GM21717 (cell line): Measurements from ENCODE around the gene PIK3R4.

ENCODE experiments used
- ATAC-seq: cut with Tn5 transposase; IDR thresholded peaks from one replicate; pipeline ENCODE4 v1.9.1; 2021; ENCODE audit warnings: mild to moderate bottlenecking, moderate library complexity; ENCODE audit not compliant: unreplicated experiment

PIK3R4 gene

GRCh38 chr3:130746246-130747039 is at the start of gene PIK3R4:
Gene PIK3R4 (minus strand): TSS chr3:130746829. CDS start chr3:130745218, 1,611 bp downstream.
- ATAC-seq: peak; percentile 95

GRCh38 chr3:130795396-130795795 is 48.8 kb upstream of the PIK3R4 start:
- no peak for ATAC-seq

- no peak for ATAC-seq
Observed at GRCh38 chr3:130792246-130792645, 45.6 kb upstream of the PIK3R4 start.

GRCh38 chr3:130789782-130790322 is 43.2 kb upstream of the PIK3R4 start:
- ATAC-seq: no peak

GRCh38 chr3:130787422-130788068 is 40.9 kb upstream of the PIK3R4 start:
- no peak for ATAC-seq

GRCh38 chr3:130786306-130786705 is 39.7 kb upstream of the PIK3R4 start:
- no peak for ATAC-seq

- no peak for ATAC-seq
Observed at GRCh38 chr3:130783629-130784028, 37.0 kb upstream of the PIK3R4 start.

GRCh38 chr3:130779486-130779885 is 32.9 kb upstream of the PIK3R4 start:
- no peak for ATAC-seq

GRCh38 chr3:130779031-130779430 is 32.4 kb upstream of the PIK3R4 start:
- ATAC-seq: peak; percentile 91

- no peak for ATAC-seq
Observed at GRCh38 chr3:130773366-130773765, 26.7 kb upstream of the PIK3R4 start.

GRCh38 chr3:130772129-130772528 is 25.5 kb upstream of the PIK3R4 start:
- no peak for ATAC-seq

- no peak for ATAC-seq
Observed at GRCh38 chr3:130770644-130771043, 24.0 kb upstream of the PIK3R4 start.

- ATAC-seq: no peak
Observed at GRCh38 chr3:130761730-130762311, 15.2 kb upstream of the PIK3R4 start.

GRCh38 chr3:130760922-130761321 is 14.3 kb upstream of the PIK3R4 start:
- no peak for ATAC-seq

- ATAC-seq: peak; percentile 78
Observed at GRCh38 chr3:130759692-130760338, 13.2 kb upstream of the PIK3R4 start.

GRCh38 chr3:130758624-130759369 is 12.2 kb upstream of the PIK3R4 start:
- no peak for ATAC-seq

GRCh38 chr3:130757611-130758150 is 11.1 kb upstream of the PIK3R4 start:
- no peak for ATAC-seq

- no peak for ATAC-seq
Observed at GRCh38 chr3:130755666-130756065, 9.0 kb upstream of the PIK3R4 start.

GRCh38 chr3:130748981-130749380 is 2.4 kb upstream of the PIK3R4 start:
- ATAC-seq: no peak

- no peak for ATAC-seq
Observed at GRCh38 chr3:130748467-130748861, 1.8 kb upstream of the PIK3R4 start.
